ENCODE results near the gene DECR2. TPM values are rescaled to one million over a fixed set of nuclear protein-coding genes. Genes with fewer than 3 reads are reported as not detected.

Gene DECR2
- total RNA-seq, 1 donor from 2014 or later, result 7.1 TPM

GRCh38 chr16:380762-381011 lies 21.0 kb upstream of the DECR2 start:
- Histone ChIP-seq H3K9me3 (ENCODE audit: low read depth) (no peaks in the 10 kb centered on the region), H3K4me1 (peaks cover 30% of the 10 kb centered on the region), H3F3A (ENCODE audit: low read depth) (peaks cover 42% of the 10 kb centered on the region), H3K4me3 (peak overlapping the region; percentile 69), H4K20me1 (ENCODE audit: low read depth) (peaks cover 50% of the 10 kb centered on the region), H3K4me2 (peak overlapping the region; percentile 99), H3K36me3 (no peaks in the 10 kb centered on the region), H3K79me2 (ENCODE audit: low read depth) (peaks cover 23% of the 10 kb centered on the region), H3K27ac (no peak overlapping the region), H3K27me3 (peaks cover 27% of the 10 kb centered on the region), H2AFZ (replicated peaks) (no peak overlapping the region), H3K9ac (peak overlapping the region; percentile 77)
- DNase-seq (ENCODE audit: low spot score), result no peak
- peak overlapping the region; percentile 86 for H3K4me3 Mint-ChIP-seq
- H3K36me3 Mint-ChIP-seq, result no peaks in the 10 kb centered on the region
- H3K27ac Mint-ChIP-seq, result no peak overlapping the region
- peaks cover 27% of the 10 kb centered on the region for H3K4me1 Mint-ChIP-seq
- H3K9me3 Mint-ChIP-seq, result no peaks in the 10 kb centered on the region
- no peak for TF ChIP-seq CTCF (IDR thresholded peaks at IDR 0.05)
- H3K27me3 Mint-ChIP-seq (ENCODE audit: insufficient read depth, low read depth), result peaks cover 13% of the 10 kb centered on the region

- Histone ChIP-seq H3F3A (ENCODE audit: low read depth) (peaks cover 47% of the 10 kb centered on the region), H3K27me3 (peaks cover 27% of the 10 kb centered on the region), H4K20me1 (ENCODE audit: low read depth) (peaks cover 50% of the 10 kb centered on the region), H3K79me2 (ENCODE audit: low read depth) (peaks cover 23% of the 10 kb centered on the region), H2AFZ (replicated peaks) (no peak overlapping the region), H3K4me3 (peak overlapping the region; percentile 69), H3K36me3 (no peaks in the 10 kb centered on the region), H3K27ac (no peak overlapping the region), H3K4me1 (peaks cover 30% of the 10 kb centered on the region), H3K9me3 (ENCODE audit: low read depth) (no peaks in the 10 kb centered on the region), H3K4me2 (peak overlapping the region; percentile 99), H3K9ac (peak overlapping the region; percentile 77)
- no peaks in the 10 kb centered on the region for H3K9me3 Mint-ChIP-seq
- H3K27ac Mint-ChIP-seq, result no peak overlapping the region
- H3K4me3 Mint-ChIP-seq, result peak overlapping the region; percentile 86
- TF ChIP-seq EZH2phosphoT487 (IDR thresholded peaks at IDR 0.05) (peak; percentile 34), EZH2 (IDR thresholded peaks at IDR 0.05) (no peak)
- peaks cover 13% of the 10 kb centered on the region for H3K27me3 Mint-ChIP-seq (ENCODE audit: insufficient read depth, low read depth)
- peaks cover 28% of the 10 kb centered on the region for H3K4me1 Mint-ChIP-seq
- DNase-seq (ENCODE audit: low spot score), result peak; percentile 57
- H3K36me3 Mint-ChIP-seq, result no peaks in the 10 kb centered on the region
Measured at GRCh38 chr16:381012-381788, 20.5 kb upstream of the DECR2 start.

- Mint-ChIP-seq H3K36me3 (no peaks in the 10 kb centered on the region), H3K4me1 (peaks cover 35% of the 10 kb centered on the region)
- H2AFZ ChIP-seq (replicated peaks), result no peak within 1 kb of the TSS
Measured at GRCh38 chr16:381789-382717, 19.6 kb upstream of the DECR2 start, which contains the start of gene PGAP6. PGAP6 (minus strand) TSS chr16:381978; CDS start chr16:381821, 157 bp downstream.

GRCh38 chr16:383326-384051 lies 18.2 kb upstream of the DECR2 start:
- H3K4me1 Mint-ChIP-seq, result peaks cover 43% of the 10 kb centered on the region
- Histone ChIP-seq H3K79me2 (ENCODE audit: low read depth) (peaks cover 23% of the 10 kb centered on the region), H2AFZ (replicated peaks) (no peak overlapping the region), H3K9me3 (ENCODE audit: low read depth) (no peaks in the 10 kb centered on the region), H3K27ac (no peak overlapping the region), H3K4me3 (peak overlapping the region; percentile 66), H3K9ac (no peak overlapping the region), H3F3A (ENCODE audit: low read depth) (peaks cover 59% of the 10 kb centered on the region), H3K36me3 (no peaks in the 10 kb centered on the region), H3K27me3 (peaks cover 27% of the 10 kb centered on the region), H3K4me2 (peak overlapping the region; percentile 89), H3K4me1 (peaks cover 36% of the 10 kb centered on the region), H4K20me1 (ENCODE audit: low read depth) (peaks cover 45% of the 10 kb centered on the region)
- peak overlapping the region; percentile 92 for H3K4me3 Mint-ChIP-seq
- no peak for TF ChIP-seq CTCF (IDR thresholded peaks at IDR 0.05)
- TF ChIP-seq EZH2 (IDR thresholded peaks at IDR 0.05), result no peak
- TF ChIP-seq EZH2phosphoT487 (IDR thresholded peaks at IDR 0.05), result no peak
- H3K27me3 Mint-ChIP-seq (ENCODE audit: insufficient read depth, low read depth), result peaks cover 15% of the 10 kb centered on the region
- H3K36me3 Mint-ChIP-seq, result no peaks in the 10 kb centered on the region
- H3K9me3 Mint-ChIP-seq, result no peaks in the 10 kb centered on the region
- peak; percentile 67 for DNase-seq (ENCODE audit: low spot score)
- H3K27ac Mint-ChIP-seq, result peak overlapping the region; percentile 34

More at GRCh38 chr16:381789-382717, 19.6 kb upstream of the DECR2 start, which contains the start of gene PGAP6:
- peak within 1 kb of the TSS; percentile 99 for H3K4me2 ChIP-seq
- TF ChIP-seq EZH2phosphoT487 (IDR thresholded peaks at IDR 0.05) (no peak), EZH2 (IDR thresholded peaks at IDR 0.05) (peak; percentile 73)
- no peaks in the 10 kb centered on the region for H3K36me3 ChIP-seq
- peak within 1 kb of the TSS; percentile 92 for H3K4me3 Mint-ChIP-seq
- H3K4me3 ChIP-seq, result peak within 1 kb of the TSS; percentile 69
- peaks cover 50% of the 10 kb centered on the region for H4K20me1 ChIP-seq (ENCODE audit: low read depth)
- H3K9me3 ChIP-seq (ENCODE audit: low read depth), result no peaks in the 10 kb centered on the region
- DNase-seq (ENCODE audit: low spot score), result peak; percentile 84
- peaks cover 23% of the 10 kb centered on the region for H3K79me2 ChIP-seq (ENCODE audit: low read depth)
- H3K9me3 Mint-ChIP-seq, result no peaks in the 10 kb centered on the region
- H3F3A ChIP-seq (ENCODE audit: low read depth), result peaks cover 50% of the 10 kb centered on the region
- peaks cover 27% of the 10 kb centered on the region for H3K27me3 ChIP-seq
- no peak within 1 kb of the TSS for H3K27ac ChIP-seq
- peaks cover 32% of the 10 kb centered on the region for H3K4me1 ChIP-seq
- no peak within 1 kb of the TSS for H3K27ac Mint-ChIP-seq
- H3K27me3 Mint-ChIP-seq (ENCODE audit: insufficient read depth, low read depth), result peaks cover 13% of the 10 kb centered on the region
- peak within 1 kb of the TSS; percentile 77 for H3K9ac ChIP-seq
